SU-DHL-6 (cell line): ENCODE data around the gene CCDC188.

Experiments
- H2AFZ ChIP-seq: fragments of 200-600 bp; sonication (generic); 2 replicates; pipeline ENCODE4 v1.6.1; 2014; ENCODE audit warnings: low read depth, mild to moderate bottlenecking, moderate library complexity, mixed read lengths, antibody characterized with exemption, low read length; ENCODE audit not compliant: severe bottlenecking
- H3F3A ChIP-seq: fragments of 200-600 bp; shearing (Covaris generic); 2 replicates; pipeline ENCODE4 v1.6.0; 2016; ENCODE audit warnings: antibody characterized with exemption, mild to moderate bottlenecking; ENCODE audit not compliant: insufficient read depth
- H3K27ac ChIP-seq: fragments of 200-600 bp; sonication (generic); 2 replicates; pipeline ENCODE4 v1.5.1; 2016; ENCODE audit warnings: low read depth, mild to moderate bottlenecking, low read length, moderate library complexity, mixed read lengths
- H3K27me3 ChIP-seq: fragments of 200-600 bp; sonication (generic), shearing (Covaris generic); 2 replicates; pipeline ENCODE4 v1.6.0; 2014; ENCODE audit warnings: mild to moderate bottlenecking, low read length
- H3K36me3 ChIP-seq: fragments of 200-600 bp; sonication (generic); 2 replicates; pipeline ENCODE4 v1.6.1; 2014; ENCODE audit warnings: mild to moderate bottlenecking, low read length, mixed read lengths
- H3K4me2 ChIP-seq: fragments of 300-600, 200-600 bp; shearing (Covaris generic), sonication (generic); 2 replicates; pipeline ENCODE4 v1.6.0; 2014; ENCODE audit warnings: low read length, low read depth, mild to moderate bottlenecking; ENCODE audit not compliant: poor library complexity, severe bottlenecking
- H3K4me3 ChIP-seq: fragments of 200-600 bp; sonication (generic); 2 replicates; pipeline ENCODE4 v1.5.1; 2014; ENCODE audit warnings: antibody characterized with exemption, low read length, mild to moderate bottlenecking, mixed read lengths; ENCODE audit not compliant: insufficient read depth, poor library complexity, severe bottlenecking
- H3K79me2 ChIP-seq: fragments of 200-600 bp; sonication (generic); 2 replicates; pipeline ENCODE4 v1.6.1; 2014; ENCODE audit warnings: mild to moderate bottlenecking, low read length, moderate library complexity; ENCODE audit not compliant: insufficient read depth
- H3K9ac ChIP-seq: fragments of 200-600 bp; sonication (generic); 2 replicates; pipeline ENCODE4 v1.7.0; 2014; ENCODE audit warnings: mild to moderate bottlenecking, low read length
- H3K9me2 ChIP-seq: fragments of 200-600 bp; sonication (generic); replicated peaks from 2 replicates; pipeline ENCODE4 v1.6.1; 2014; ENCODE audit warnings: low read length; ENCODE audit not compliant: insufficient read depth
- H3K9me3 ChIP-seq: fragments of 200-600 bp; sonication (generic); 2 replicates; pipeline ENCODE4 v1.6.1; 2014; ENCODE audit warnings: low read length, mixed read lengths; ENCODE audit not compliant: insufficient read depth
- H4K20me1 ChIP-seq: fragments of 200-600 bp; sonication (generic); 2 replicates; pipeline ENCODE4 v1.6.1; 2014; ENCODE audit warnings: low read depth, mild to moderate bottlenecking, antibody characterized with exemption, low read length, moderate library complexity, mixed read lengths
- EZH2phosphoT487 ChIP-seq: fragments of 200-600 bp; sonication (generic), shearing (Covaris generic); conservative IDR thresholded peaks from 2 replicates; pipeline ENCODE4 v1.6.1; 2018; ENCODE audit warnings: mild to moderate bottlenecking, antibody characterized with exemption, low read length, moderate library complexity, mixed read lengths
- TF ChIP-seq, protein P1 (sequence below): fragments of 200-600 bp; sonication (generic); IDR thresholded peaks from one replicate; pipeline ENCODE4 v1.5.1; 2017; ENCODE audit warnings: antibody characterized with exemption, mild to moderate bottlenecking, low read length, moderate library complexity; ENCODE audit not compliant: insufficient read depth, poor library complexity, severe bottlenecking

The CCDC188 gene

DNA sequence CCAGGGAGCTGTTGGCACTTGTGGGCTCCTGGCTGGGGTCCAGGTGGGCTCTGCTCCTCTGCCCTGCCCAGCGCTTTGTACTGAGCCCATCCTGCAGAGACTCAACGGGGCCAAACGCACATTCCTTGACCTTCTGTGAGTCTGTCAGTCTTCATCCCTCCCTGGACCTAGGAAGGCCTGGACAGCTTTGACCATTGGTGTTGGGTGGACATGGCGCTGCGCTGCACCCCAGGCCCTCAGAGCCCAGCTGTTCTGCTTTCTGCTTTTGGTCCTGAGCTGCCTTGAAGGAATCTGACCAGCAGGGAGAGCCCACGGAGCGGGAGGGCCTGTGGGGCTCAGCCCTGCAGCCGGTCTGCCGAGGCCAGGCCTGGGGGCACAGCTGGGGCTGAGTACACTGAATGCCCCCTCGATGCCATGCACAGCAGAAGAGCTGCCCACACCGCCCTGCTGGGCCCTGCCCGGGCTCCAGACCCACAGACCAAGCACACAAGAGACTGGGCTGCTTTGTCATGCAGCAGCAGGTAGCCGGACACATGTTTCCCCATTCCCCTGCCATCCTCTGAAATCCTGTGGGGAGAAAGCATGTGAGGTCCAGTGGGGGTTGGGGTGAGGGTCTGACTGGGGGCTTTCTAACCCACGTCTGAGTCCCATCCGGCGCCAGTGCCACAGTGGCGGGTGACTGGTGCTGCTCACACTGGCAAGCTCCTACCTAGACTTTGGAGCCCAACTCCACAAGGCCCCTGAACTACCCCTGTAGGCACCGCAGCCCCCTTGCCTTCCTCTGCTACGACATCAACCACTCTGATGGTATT is 24.1 kb upstream of the CCDC188 start:
- Histone ChIP-seq H4K20me1 (no peaks in the 10 kb centered on the region), H3K79me2 (no peaks in the 10 kb centered on the region), H3K27me3 (no peaks in the 10 kb centered on the region), H3K9me2 (no peaks in the 10 kb centered on the region), H3K36me3 (no peaks in the 10 kb centered on the region), H3F3A (no peaks in the 10 kb centered on the region), H3K27ac (no peak overlapping the region), H3K4me2 (no peak overlapping the region), H2AFZ (no peak overlapping the region), H3K4me3 (no peak overlapping the region), H3K9ac (no peak overlapping the region), H3K9me3 (no peaks in the 10 kb centered on the region)
- TF ChIP-seq, protein P1, sequence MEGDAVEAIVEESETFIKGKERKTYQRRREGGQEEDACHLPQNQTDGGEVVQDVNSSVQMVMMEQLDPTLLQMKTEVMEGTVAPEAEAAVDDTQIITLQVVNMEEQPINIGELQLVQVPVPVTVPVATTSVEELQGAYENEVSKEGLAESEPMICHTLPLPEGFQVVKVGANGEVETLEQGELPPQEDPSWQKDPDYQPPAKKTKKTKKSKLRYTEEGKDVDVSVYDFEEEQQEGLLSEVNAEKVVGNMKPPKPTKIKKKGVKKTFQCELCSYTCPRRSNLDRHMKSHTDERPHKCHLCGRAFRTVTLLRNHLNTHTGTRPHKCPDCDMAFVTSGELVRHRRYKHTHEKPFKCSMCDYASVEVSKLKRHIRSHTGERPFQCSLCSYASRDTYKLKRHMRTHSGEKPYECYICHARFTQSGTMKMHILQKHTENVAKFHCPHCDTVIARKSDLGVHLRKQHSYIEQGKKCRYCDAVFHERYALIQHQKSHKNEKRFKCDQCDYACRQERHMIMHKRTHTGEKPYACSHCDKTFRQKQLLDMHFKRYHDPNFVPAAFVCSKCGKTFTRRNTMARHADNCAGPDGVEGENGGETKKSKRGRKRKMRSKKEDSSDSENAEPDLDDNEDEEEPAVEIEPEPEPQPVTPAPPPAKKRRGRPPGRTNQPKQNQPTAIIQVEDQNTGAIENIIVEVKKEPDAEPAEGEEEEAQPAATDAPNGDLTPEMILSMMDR: no peak
- TF ChIP-seq EZH2phosphoT487: no peak

DNA sequence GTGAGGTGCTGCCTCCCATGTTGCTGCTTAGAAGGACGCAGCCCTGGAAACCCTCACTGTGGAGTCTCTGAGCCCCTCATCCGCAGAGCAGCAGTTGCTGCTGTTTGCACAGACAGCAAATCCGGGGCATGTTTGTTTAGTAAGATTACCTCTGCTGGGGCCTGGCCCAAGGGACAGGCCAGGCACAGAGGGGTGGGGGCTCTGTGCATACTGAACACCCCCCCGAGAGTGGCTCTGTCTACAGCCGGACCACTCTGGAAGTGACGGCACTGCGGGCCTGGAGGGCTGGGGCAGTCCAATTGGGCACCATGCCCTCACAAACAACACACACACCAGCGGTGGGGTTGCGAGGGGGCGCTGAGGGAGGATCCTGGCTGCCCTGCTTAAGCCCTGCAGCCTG is 22.9 kb upstream of the CCDC188 start:
- Histone ChIP-seq H3K9ac (no peak overlapping the region), H4K20me1 (no peaks in the 10 kb centered on the region), H3K27ac (no peak overlapping the region), H3K4me2 (no peak overlapping the region), H3F3A (no peaks in the 10 kb centered on the region), H3K4me3 (no peak overlapping the region), H3K27me3 (no peaks in the 10 kb centered on the region), H2AFZ (no peak overlapping the region), H3K9me2 (no peaks in the 10 kb centered on the region), H3K9me3 (no peaks in the 10 kb centered on the region), H3K79me2 (no peaks in the 10 kb centered on the region), H3K36me3 (no peaks in the 10 kb centered on the region)
- TF ChIP-seq, protein P1: no peak
- TF ChIP-seq EZH2phosphoT487: no peak

DNA sequence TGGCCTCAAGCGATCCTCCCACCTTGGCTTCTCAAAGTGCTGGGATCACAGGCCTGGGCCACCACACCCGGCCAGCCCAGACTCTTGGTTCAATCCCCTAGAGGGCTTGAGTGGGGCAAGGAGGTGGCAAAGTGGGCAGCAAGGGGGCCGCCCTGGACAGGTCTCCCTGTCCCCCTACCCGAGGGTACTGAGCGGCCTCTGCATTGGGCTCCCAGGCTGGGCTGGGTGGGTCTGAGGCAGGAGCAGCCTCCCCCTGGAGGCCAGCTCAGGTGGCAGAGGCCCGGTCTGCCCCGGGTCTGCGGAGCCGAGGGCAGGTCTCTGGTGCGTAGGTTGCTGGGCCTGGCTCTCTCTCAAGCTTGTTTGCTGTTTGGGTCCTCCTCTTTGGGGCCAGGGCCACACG is 22.4 kb upstream of the CCDC188 start:
- Histone ChIP-seq H3K4me2 (no peak overlapping the region), H3K36me3 (no peaks in the 10 kb centered on the region), H3K9me3 (no peaks in the 10 kb centered on the region), H3K27me3 (no peaks in the 10 kb centered on the region), H3K79me2 (no peaks in the 10 kb centered on the region), H3K9me2 (no peaks in the 10 kb centered on the region), H3F3A (no peaks in the 10 kb centered on the region), H3K9ac (no peak overlapping the region), H3K4me3 (no peak overlapping the region), H3K27ac (no peak overlapping the region), H2AFZ (no peak overlapping the region), H4K20me1 (no peaks in the 10 kb centered on the region)
- no peak for TF ChIP-seq EZH2phosphoT487
- TF ChIP-seq, protein P1: no peak
